ENCODE measurements around the gene INTS15. TPM values are rescaled to one million over a fixed set of nuclear protein-coding genes. Genes with fewer than 3 reads are reported as not detected.
A peak's percentile ranks its signal among the peaks of the same experiment; 100 is the strongest.

Gene INTS15
- total and polyA plus RNA-seq, 10 of the 15 experiments (the other 5 are each of a cell fraction or from before 2014, with no cell fraction given): 0.89 to 28.2 (median 16.8) TPM

GRCh38 chr7:6553448-6554044, 36.3 kb upstream of the INTS15 start (continued):
- TF ChIP-seq PBX3 (IDR thresholded peaks at IDR 0.05; ENCODE audit: insufficient replicate concordance, low read depth, low read length): no peak

DNA sequence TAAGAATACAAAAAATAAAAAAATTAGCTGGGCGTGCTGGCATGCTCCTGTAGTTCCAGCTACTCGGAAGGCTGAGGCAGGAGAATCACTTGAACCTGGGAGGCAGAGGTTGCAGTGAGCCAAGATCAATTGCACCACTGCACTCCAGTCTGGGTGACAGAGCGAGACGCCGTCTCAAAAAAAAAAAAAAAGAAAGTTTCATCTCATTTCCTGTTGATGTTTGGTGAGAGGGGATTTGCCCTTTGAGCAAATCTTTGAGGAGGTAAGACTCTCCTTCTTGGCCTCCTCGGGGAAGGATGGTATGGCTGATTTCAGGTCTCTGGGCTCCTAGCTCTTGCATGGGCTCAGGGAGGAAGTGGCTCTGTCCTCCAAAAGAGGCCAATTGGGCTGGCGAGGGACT, 35.0 kb upstream of the INTS15 start:
- no peaks in the 10 kb centered on the region for H3K36me3 ChIP-seq (ENCODE audit: control insufficient read depth in 2 of 2, insufficient read depth in 2 of 2, low read length in 1 of 2)
- in situ Hi-C loops (cut with MboI): no loop called here
- RAD21 ChIA-PET (ENCODE audit: unreplicated experiment): no interaction called here
- H3K4me1 ChIP-seq (ENCODE audit: control insufficient read depth, insufficient read depth, low read length): no peaks in the 10 kb centered on the region
- ATAC-seq: peak; percentile 31; the same call in 1 of the 3 replicates
- H3K79me2 ChIP-seq (ENCODE audit: control insufficient read depth, insufficient read depth, low read length): no peaks in the 10 kb centered on the region
- TF ChIP-seq HDAC6 (IDR thresholded peaks at IDR 0.05; ENCODE audit: unreplicated experiment): no peak
- 0 out of 2 replicates have a peak, but pooled peaks have one; percentile 30 for TF ChIP-seq ZNF384 (IDR thresholded peaks at IDR 0.05; ENCODE audit: borderline replicate concordance, low read depth, low read length)
- no peaks in the 10 kb centered on the region for H3K27me3 ChIP-seq (replicated peaks in 1 of 2; ENCODE audit: control insufficient read depth in 2 of 2, insufficient read depth in 2 of 2, low read length in 1 of 2)
- FAIRE-seq: no peak
- H3K9ac ChIP-seq (ENCODE audit: control insufficient read depth, insufficient read depth, low read length): no peak overlapping the region
- POLR2A ChIA-PET: no interaction called here
- H4K20me1 ChIP-seq (ENCODE audit: control insufficient read depth, insufficient read depth): no peaks in the 10 kb centered on the region
- 37% methylated on average over 7 of the region's 7 CpGs for WGBS (ENCODE audit: insufficient coverage, insufficient replicate concordance, low lambda C conversion rate, missing lambda C conversion rate)
- CTCF ChIA-PET: no interaction called here
- H3K4me3 ChIP-seq: no peak overlapping the region
- H3K4me2 ChIP-seq (ENCODE audit: control insufficient read depth, insufficient read depth): 0 out of 2 replicates have a peak overlapping the region, but pooled peaks have one; percentile 42
- DNase-seq (ENCODE audit: low read depth, low spot score): no peak
- H3K27ac ChIP-seq (ENCODE audit: control insufficient read depth, insufficient read depth): no peak overlapping the region
- BruUV-seq (replicated peaks): no TSS peak
- no peak overlapping the region for H2AFZ ChIP-seq (ENCODE audit: control insufficient read depth, low read depth, low read length)
- intact Hi-C loops (cut with micrococcal nuclease; ENCODE audit: unreplicated experiment): no loop called here
- SMC1A ChIA-PET (ENCODE audit: uncharacterized antibody, unreplicated experiment): no interaction called here
- no peaks in the 10 kb centered on the region for H3K9me3 ChIP-seq (replicated peaks; ENCODE audit: control insufficient read depth, insufficient read depth, low read length)

- no peak overlapping the region for H3K9ac ChIP-seq (ENCODE audit: control insufficient read depth, insufficient read depth, low read length)
- DNase-seq (ENCODE audit: low read depth, low spot score) (no peak), ATAC-seq (peak; percentile 61), FAIRE-seq (no peak)
- no peaks in the 10 kb centered on the region for H4K20me1 ChIP-seq (ENCODE audit: control insufficient read depth, insufficient read depth)
- H2AFZ ChIP-seq (ENCODE audit: control insufficient read depth, low read depth, low read length): no peak overlapping the region
- ChIA-PET CTCF (interaction anchor here (0.8 kb wide), 1 partner anchor 40 kb away, joined by 3 read pairs; no protein-coding TSS in a partner anchor), RAD21 (ENCODE audit: unreplicated experiment) (no interaction called here), SMC1A (ENCODE audit: uncharacterized antibody, unreplicated experiment) (no interaction called here), POLR2A (no interaction called here)
- intact Hi-C loops (cut with micrococcal nuclease; ENCODE audit: unreplicated experiment): no loop called here
- in situ Hi-C loops (cut with MboI): no loop called here
- no peaks in the 10 kb centered on the region for H3K27me3 ChIP-seq (replicated peaks in 1 of 2; ENCODE audit: control insufficient read depth in 2 of 2, insufficient read depth in 2 of 2, low read length in 1 of 2)
- no peak overlapping the region for H3K27ac ChIP-seq (ENCODE audit: control insufficient read depth, insufficient read depth)
- no peak overlapping the region for H3K4me2 ChIP-seq (ENCODE audit: control insufficient read depth, insufficient read depth)
- TF ChIP-seq, protein P1, sequence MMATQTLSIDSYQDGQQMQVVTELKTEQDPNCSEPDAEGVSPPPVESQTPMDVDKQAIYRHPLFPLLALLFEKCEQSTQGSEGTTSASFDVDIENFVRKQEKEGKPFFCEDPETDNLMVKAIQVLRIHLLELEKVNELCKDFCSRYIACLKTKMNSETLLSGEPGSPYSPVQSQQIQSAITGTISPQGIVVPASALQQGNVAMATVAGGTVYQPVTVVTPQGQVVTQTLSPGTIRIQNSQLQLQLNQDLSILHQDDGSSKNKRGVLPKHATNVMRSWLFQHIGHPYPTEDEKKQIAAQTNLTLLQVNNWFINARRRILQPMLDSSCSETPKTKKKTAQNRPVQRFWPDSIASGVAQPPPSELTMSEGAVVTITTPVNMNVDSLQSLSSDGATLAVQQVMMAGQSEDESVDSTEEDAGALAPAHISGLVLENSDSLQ (IDR thresholded peaks at IDR 0.05): peak; percentile 38; the same call in 1 of the 2 replicates
- no peak for TF ChIP-seq MEF2A (IDR thresholded peaks at IDR 0.05; ENCODE audit: insufficient read depth, low read depth, low read length)
- peak; percentile 29; the same call in 1 of the 2 replicates for TF ChIP-seq SMC3 (IDR thresholded peaks at IDR 0.05; ENCODE audit: borderline replicate concordance, low read length)
- peak; percentile 27 to 41 (median 39); a peak in 5 of 6 replicates for TF ChIP-seq CTCF (IDR thresholded peaks at IDR 0.05 in 2 of 3, conservative IDR thresholded peaks at IDR 0.05 in 1 of 3; ENCODE audit: control insufficient read depth in 2 of 3, extremely low read depth in 1 of 3, insufficient read depth in 1 of 3, low read depth in 3 of 3, low read length in 3 of 3)
- no peak for TF ChIP-seq ZNF24 (IDR thresholded peaks at IDR 0.05)
- peak; percentile 19; the same call in 1 of the 2 replicates for TF ChIP-seq RAD21 (IDR thresholded peaks at IDR 0.05; ENCODE audit: insufficient read depth, low read depth, low read length)
- no peaks in the 10 kb centered on the region for H3K36me3 ChIP-seq (ENCODE audit: control insufficient read depth in 2 of 2, insufficient read depth in 2 of 2, low read length in 1 of 2)
- H3K9me3 ChIP-seq (replicated peaks; ENCODE audit: control insufficient read depth, insufficient read depth, low read length): no peaks in the 10 kb centered on the region
- 22% methylated on average over 6 of the region's 6 CpGs for whole genome bisulfite sequencing (ENCODE audit: insufficient coverage, insufficient replicate concordance, low lambda C conversion rate, missing lambda C conversion rate)
- H3K4me3 ChIP-seq: no peak overlapping the region
- H3K79me2 ChIP-seq (ENCODE audit: control insufficient read depth, insufficient read depth, low read length): no peaks in the 10 kb centered on the region
- BruUV-seq (replicated peaks): no TSS peak
- no peaks in the 10 kb centered on the region for H3K4me1 ChIP-seq (ENCODE audit: control insufficient read depth, insufficient read depth, low read length)
Measured at GRCh38 chr7:6556196-6556595, 33.6 kb upstream of the INTS15 start.
